Stimulated activated CD8-positive, alpha-beta memory T cell treated with anti-CD3 and anti-CD28 coated beads, Interleukin-7, amount 100 ng/mL, for 24 hours (primary cell): ENCODE measurements around the gene BEX2.
"Not testable (repeated sequence)": the region's sequence is repeated elsewhere in the genome, so short reads cannot be mapped to it uniquely, and the experiment has no call there.

Source experiments
- DNase-seq: peaks from one replicate; pipeline ENCODE4 v3.0.0-alpha.2; 2020; ENCODE audit warnings: low read depth

BEX2 gene

DNA sequence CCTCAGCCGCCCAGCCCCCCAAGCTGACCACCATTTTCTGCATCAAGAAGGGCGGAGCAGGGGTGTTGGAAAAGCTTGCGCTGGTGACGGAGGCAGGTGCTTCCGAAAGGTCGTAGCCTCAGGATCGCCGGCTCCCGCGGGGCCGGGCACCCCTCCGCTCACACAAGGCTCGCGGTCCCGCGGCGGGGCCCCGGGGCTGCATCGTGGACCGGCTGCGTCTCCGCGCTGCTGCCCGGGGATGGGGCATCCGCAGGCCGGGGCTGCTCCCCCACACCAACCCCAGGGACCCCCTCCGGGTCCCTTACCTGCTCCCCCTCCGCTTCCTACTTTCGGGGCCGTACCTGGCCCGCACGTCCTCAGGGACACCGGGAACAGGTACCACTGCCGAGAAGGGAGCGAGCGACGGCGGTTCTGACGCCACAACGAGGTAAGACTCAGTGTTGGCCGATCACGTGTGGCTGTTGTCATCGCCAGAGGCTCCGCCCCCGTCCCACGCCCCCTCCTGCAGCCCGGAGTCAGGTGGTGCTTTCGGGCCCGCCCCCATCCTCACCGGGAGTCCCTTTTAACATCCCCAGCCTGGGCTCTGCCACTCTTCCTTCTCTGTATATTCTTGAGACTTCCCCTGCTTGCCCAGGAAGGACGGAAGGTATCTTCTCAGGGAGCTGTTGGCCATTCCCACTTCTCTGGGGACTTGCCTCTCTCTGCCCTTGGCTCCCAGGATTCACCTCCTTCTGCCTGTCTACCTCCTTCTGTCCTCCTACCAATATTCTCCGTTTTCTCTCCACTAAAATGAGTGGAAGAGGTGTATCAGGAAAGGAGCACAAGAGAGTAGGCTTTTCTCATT lies at the start of gene BEX2:
BEX2 (minus strand) TSS at position 436 of the 844 bp plus-strand sequence. CDS start 1,014 bp downstream, outside the sequence.
- DNase-seq, result peak; percentile 56

DNA sequence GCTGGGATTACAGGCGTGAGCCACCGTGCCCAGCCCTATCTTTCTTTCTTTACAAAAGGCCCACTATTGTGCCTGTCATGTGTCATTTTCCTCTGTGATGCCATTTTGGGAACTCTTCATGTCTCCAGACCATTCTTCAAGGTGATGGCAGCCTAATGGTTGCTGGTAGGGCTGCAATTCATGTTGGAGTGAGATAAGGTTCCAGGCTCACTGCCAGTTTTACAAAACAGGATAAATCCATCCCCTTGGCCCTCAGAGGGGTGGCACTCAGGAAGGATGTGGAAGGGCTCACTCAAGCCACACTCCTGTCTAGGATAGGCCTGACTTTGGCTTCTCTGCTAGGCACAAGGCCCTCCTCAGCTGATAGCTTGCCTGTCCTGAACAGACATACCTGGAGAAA lies 49.3 kb upstream of the BEX2 start:
- no peak for DNase-seq

- not testable (repeated sequence) for DNase-seq
These were observed 48.8 kb upstream of the BEX2 start for GRCh38 chrX:103359605-103360004.

GRCh38 chrX:103357871-103358270 lies 47.1 kb upstream of the BEX2 start:
- no peak for DNase-seq

- no peak for DNase-seq
These were observed 46.1 kb upstream of the BEX2 start for GRCh38 chrX:103356858-103357257.

- DNase-seq, result no peak
These were observed 45.5 kb upstream of the BEX2 start, which contains the start of gene TCEAL9 for GRCh38 chrX:103356130-103356798. Gene TCEAL9 (plus strand): TSS chrX:103356506. CDS start chrX:103357685, 1,179 bp downstream.

DNA sequence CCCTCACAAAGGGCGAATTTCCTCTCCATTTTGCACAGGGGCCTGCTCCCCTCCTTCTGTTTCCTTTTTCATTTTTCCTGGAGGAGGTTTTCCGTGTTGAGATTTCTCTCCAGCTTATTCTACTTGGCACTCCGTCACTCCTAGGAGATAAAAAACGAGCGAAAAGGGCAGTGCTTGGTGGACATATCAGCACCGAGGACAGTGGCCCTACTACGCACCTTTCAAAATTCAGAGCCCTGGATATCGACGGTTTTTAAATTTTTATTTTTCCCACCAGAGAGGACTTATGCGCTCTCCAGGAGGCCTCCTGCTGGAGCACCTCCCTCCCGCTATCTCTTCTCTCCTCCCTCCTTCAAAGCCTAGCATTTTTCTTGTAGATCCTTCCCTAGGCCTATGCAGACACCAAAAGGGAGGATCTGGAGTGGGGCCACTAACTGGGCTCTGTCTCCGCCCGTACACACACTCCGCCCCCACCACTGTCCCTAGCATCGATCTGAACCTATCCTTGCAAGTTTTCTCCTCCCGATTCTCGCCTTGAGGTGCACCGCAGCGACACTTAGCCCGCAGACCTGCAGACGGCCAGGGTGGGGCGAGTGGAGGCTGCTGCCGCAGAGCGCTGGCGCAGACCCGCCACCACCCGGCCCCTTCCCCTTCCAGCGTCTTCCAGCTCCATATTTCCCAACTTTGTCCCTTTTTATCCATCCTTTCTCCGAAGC lies 37.0 kb upstream of the BEX2 start:
- DNase-seq, result no peak

DNA sequence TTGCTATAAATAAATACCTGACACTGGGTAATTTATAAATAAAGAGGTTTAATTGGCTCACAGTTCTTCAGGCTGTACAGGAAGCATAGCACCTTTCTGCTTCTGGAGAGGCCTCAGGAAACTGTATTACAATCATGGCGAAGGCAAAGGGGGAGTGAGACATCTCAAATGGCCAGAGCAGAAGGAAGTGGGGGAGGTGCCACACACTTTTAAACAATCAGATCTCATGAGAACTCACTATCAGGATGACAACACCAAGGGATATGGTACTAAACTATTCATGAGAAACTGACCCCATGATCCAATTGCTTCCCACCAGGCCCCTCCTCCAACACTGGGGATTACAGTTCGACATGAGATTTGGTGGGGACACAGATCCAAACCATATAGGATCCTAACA lies 33.8 kb upstream of the BEX2 start:
- no peak for DNase-seq

- DNase-seq, result no peak
These were observed 32.3 kb upstream of the BEX2 start for GRCh38 chrX:103343105-103343504.

GRCh38 chrX:103338663-103339062 lies 27.9 kb upstream of the BEX2 start:
- DNase-seq, result no peak

GRCh38 chrX:103330681-103331288 lies 20.0 kb upstream of the BEX2 start:
- DNase-seq, result no peak

GRCh38 chrX:103329991-103330390 lies 19.2 kb upstream of the BEX2 start, which contains the start of gene TCEAL7:
Gene TCEAL7 (plus strand): TSS chrX:103330239. CDS start chrX:103331404, 1,165 bp downstream.
- DNase-seq, result no peak

DNA sequence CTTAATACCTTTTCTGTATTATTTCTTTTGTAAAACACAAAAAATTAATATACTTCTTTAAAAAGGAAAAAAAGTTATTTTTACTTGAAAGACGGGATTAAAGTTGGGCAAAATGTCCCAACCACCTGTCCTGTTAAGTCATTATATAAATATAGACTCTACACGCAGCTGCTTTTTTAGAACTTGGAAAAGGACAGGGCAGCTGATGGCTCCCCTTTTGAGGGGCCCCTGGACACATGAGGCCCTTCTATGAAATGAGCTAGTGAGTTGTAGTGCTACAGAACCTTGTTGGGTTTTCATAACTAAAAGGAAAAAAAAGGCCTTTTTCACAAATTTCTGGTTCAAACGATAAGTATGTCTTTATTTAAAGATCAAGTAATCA lies 600 bp upstream of the BEX2 start:
- DNase-seq, result no peak

GRCh38 chrX:103309860-103310554 lies 783 bp downstream of the BEX2 start:
- no peak for DNase-seq

DNA sequence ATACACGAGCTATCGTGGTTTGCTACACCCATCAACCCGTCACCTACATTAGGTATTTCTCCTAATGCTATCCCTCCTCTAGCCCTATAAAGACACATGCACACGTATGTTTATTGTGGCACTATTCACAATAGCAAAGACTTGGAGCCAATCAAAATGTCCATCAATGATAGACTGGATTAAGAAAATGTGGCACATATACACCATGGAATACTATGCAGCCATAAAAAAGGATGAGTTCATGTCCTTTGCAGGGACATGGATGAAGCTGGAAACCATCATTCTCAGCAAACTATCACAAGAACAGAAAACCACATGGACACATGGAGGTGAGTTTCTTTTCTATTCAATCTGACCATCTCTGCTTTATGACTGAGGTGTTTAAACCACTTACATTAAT lies 5.1 kb downstream of the BEX2 start:
- DNase-seq, result not testable (repeated sequence)

DNA sequence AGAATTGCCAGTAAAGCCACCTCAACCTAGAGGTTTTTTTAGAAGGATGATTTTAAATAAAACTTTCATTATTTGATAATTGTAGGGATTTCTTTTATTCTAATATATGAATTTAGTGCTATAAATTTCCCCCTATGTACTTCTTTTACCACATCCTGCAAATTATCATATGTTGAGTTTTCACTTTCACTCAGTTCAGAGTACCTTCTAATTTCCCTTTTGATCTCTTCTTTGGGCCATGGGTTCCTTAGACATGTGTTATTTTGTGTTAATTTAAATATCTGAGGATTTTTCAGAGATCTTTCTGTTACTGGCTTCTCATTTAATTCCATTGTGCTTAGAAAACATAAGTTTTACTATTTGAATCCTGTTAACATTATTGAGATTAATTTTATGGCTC lies 6.1 kb downstream of the BEX2 start:
- DNase-seq, result no peak

DNA sequence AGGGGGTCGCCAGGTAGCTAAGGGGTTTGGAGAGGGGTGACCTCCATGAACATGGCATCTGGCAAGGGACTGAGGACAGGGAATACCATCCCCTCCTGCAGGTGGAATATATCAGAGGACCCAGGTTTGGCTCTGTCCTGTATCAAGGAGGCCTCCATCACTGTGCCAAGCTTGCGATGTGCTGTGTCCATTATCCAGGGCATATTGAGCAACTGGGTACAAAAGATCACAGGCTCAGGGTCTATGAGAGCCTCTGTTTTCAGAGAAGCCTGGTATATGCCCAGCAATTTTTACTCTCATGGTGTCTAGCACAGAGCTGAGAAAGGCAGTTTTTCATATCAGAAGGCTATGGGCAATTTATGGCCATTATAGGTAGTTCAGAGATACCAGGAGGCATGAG lies 17.7 kb downstream of the BEX2 start:
- no peak for DNase-seq

- DNase-seq, result no peak
These were observed 31.2 kb downstream of the BEX2 start for GRCh38 chrX:103279624-103280023.

GRCh38 chrX:103276581-103277002 lies 34.2 kb downstream of the BEX2 start, which contains the start of gene TCEAL5:
Gene TCEAL5 (minus strand): TSS chrX:103276750. CDS start chrX:103274563, 2,187 bp downstream.
- no peak for DNase-seq

DNA sequence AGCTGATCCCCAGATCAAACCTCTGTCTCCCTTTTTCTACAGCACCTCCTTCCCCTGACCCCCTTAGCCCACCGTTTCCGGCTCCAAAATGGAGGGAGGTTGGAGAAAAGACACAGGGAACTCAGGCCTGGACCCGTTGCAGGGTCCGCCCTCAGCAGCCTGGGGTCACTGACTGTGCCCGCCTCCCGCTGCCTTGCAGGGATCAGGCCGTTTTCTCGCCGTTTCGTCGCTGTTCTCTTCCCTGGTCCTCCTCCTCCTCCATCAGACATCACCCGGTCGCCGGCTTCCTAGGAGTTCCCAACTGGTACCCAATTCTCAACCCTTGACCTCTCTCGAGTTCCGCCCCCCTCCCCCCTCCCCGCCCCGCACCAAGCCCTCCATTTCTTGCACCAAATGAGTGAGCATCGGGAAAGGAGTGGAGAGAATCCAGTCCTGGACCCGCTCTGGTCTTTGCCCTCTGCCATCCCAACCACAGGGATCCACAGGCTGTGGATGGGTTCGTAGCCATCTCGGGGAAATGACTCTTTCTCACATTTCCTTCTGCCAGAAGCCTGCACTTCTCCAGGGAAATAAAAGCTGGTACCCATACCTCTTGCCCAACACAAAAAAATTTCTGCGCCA lies 34.7 kb downstream of the BEX2 start:
- DNase-seq, result no peak

DNA sequence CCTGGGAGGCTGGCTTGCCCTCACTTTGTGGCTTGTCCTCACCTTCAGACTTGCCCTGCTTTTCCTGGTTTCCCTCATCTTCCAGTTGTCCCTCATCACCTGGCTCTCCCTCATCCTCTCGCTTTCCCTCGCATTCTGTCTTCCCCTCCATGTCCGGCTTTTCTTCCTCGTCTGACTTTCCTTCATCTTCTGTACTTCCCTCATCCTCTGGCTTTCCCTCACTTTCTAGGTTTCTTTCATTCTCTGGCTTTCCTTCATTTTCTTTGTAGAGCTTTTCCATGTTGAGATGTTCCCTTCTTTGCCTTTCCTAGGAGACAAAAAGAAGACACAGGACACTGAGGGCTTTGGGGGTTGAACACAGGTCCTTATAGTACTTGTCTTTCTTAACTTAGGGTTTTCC lies 36.5 kb downstream of the BEX2 start:
- no peak for DNase-seq
